PFSK-1 (cell line): ENCODE results near the gene SLC2A13.

ENCODE experiments used
- POLR2AphosphoS5 ChIP-seq: IDR thresholded peaks from 2 replicates; pipeline ENCODE4 v1.6.1; 2012; ENCODE audit warnings: low read depth, mild to moderate bottlenecking, control low read depth, low read length, moderate library complexity
- REST ChIP-seq, 2 experiments: IDR thresholded peaks; 2 replicates each; pipeline versions ENCODE4 v1.6.1 to v1.8.0; 2011 to 2012; ENCODE audit warnings: low read depth in 2 of 2, low read length in 2 of 2, control low read depth in 1 of 2, inconsistent platforms in 1 of 2, mild to moderate bottlenecking in 1 of 2, moderate library complexity in 1 of 2; ENCODE audit not compliant: insufficient read depth in 1 of 2
- SIN3A ChIP-seq: IDR thresholded peaks from 2 replicates; pipeline ENCODE4 v1.6.1; 2012; ENCODE audit warnings: mild to moderate bottlenecking, low read length, moderate library complexity, borderline replicate concordance; ENCODE audit not compliant: insufficient read depth

- no peak for TF ChIP-seq REST (IDR thresholded peaks at IDR 0.05; ENCODE audit: insufficient read depth in 1 of 2, low read depth in 2 of 2, low read length in 2 of 2)
- no peak for TF ChIP-seq SIN3A
- TF ChIP-seq POLR2AphosphoS5 = no peak
Observed at GRCh38 chr12:40127408-40127807, 21.5 kb upstream of the SLC2A13 start.
